HCT116 (cell line): Measurements from ENCODE around the gene MICALL2. TPM values are rescaled to one million over a fixed set of nuclear protein-coding genes. Genes with fewer than 3 reads are reported as not detected.

Experiments
- ATAC-seq: fragments of 200-7000 bp; cut with Tn5 transposase; 2 replicates; pipeline ENCODE4 v1.9.1; 2020; ENCODE audit warnings: mild to moderate bottlenecking, moderate library complexity
- BruUV-seq: library from RNA; stranded (reverse); fragments of 400-500 nt; replicated peaks from 2 replicates; lab custom pipeline; 2021; lab: Mats Ljungman, UMichigan
- CTCF ChIA-PET: fragments of 300-600 bp; sonication (Branson Sonifier 250); formaldehyde crosslinking; loops from one replicate; lab custom pipeline; 2021; ENCODE audit warnings: antibody characterized with exemption; lab: Charles Lee
- POLR2A ChIA-PET: fragments of 300-600, 350-600 bp; sonication (Branson Sonifier 250); formaldehyde crosslinking; loops from one replicate; lab custom pipeline; 2021; ENCODE audit warnings: antibody characterized with exemption; lab: Charles Lee
- RAD21 ChIA-PET, 2 experiments: fragments of 300-600 bp; sonication (Branson Sonifier 250); formaldehyde crosslinking; loops; one replicate each; lab custom pipeline; 2023; ENCODE audit warnings: low total read pairs in 2 of 2; ENCODE audit not compliant: uncharacterized antibody in 2 of 2, unreplicated experiment in 2 of 2, low non-redundant PET in 1 of 2; lab: Charles Lee
- DNase-seq: peaks from one replicate; pipeline ENCODE4 v3.0.0-alpha.2; 2010; ENCODE audit warnings: low read depth, low spot score
- H2AFZ ChIP-seq: fragments of 200-600 bp; shearing (Covaris generic), sonication (generic); 2 replicates; pipeline ENCODE4 v1.6.1; 2017; ENCODE audit warnings: low read depth, mixed run types, mixed read lengths, antibody characterized with exemption, low read length; ENCODE audit not compliant: poor library complexity, severe bottlenecking
- H3K27ac ChIP-seq: 2 replicates; pipeline ENCODE4 v1.5.1; 2012; ENCODE audit warnings: low read depth, low read length
- H3K27me3 ChIP-seq: fragments of 200-600 bp; sonication (generic); 2 replicates; pipeline ENCODE4 v1.6.1; 2016; ENCODE audit warnings: mixed run types, low read length, mixed read lengths; ENCODE audit not compliant: insufficient read depth
- H3K36me3 ChIP-seq, 2 experiments: fragments of 200-500 bp in 1 of 2; fragments of 200-600 bp in 1 of 2; sonication (Bioruptor generic) in 1 of 2; sonication (generic) in 1 of 2; 2 replicates each; pipeline versions ENCODE4 v1.5.1 to v1.6.1; 2014 to 2016; ENCODE audit warnings: low read length in 2 of 2, inconsistent platforms in 1 of 2, mixed read lengths in 1 of 2, mixed run types in 1 of 2; ENCODE audit not compliant: insufficient read depth in 2 of 2, control insufficient read depth in 1 of 2
- H3K4me1 ChIP-seq, 2 experiments: fragments of 200-600 bp in 1 of 2; sonication (generic) in 1 of 2; 2 replicates each; pipeline versions ENCODE4 v1.5.1 to v1.6.1; 2012 to 2017; ENCODE audit warnings: low read length in 2 of 2, inconsistent platforms in 1 of 2, mild to moderate bottlenecking in 1 of 2, mixed read lengths in 1 of 2, mixed run types in 1 of 2, moderate library complexity in 1 of 2; ENCODE audit not compliant: insufficient read depth in 2 of 2, control insufficient read depth in 1 of 2
- H3K4me2 ChIP-seq: fragments of 200-600 bp; sonication (generic); 2 replicates; pipeline ENCODE4 v1.6.1; 2017; ENCODE audit warnings: mixed run types, low read length, mixed read lengths
- H3K4me3 ChIP-seq, 2 experiments: fragments of 200-600 bp in 1 of 2; sonication (generic) in 1 of 2; replicated peaks in 1 of 2; 2 replicates each; pipeline ENCODE4 v1.5.1; 2011 to 2016; ENCODE audit warnings: low read length in 2 of 2, control low read depth in 1 of 2, low read depth in 1 of 2, mild to moderate bottlenecking in 1 of 2, mixed read lengths in 1 of 2, mixed run types in 1 of 2
- H3K79me2 ChIP-seq: fragments of 200-600 bp; sonication (generic); 2 replicates; pipeline ENCODE4 v1.6.1; 2017; ENCODE audit warnings: mild to moderate bottlenecking, mixed run types, low read length, moderate library complexity, mixed read lengths; ENCODE audit not compliant: insufficient read depth
- H3K9ac ChIP-seq: fragments of 200-600 bp; sonication (generic); 2 replicates; pipeline ENCODE4 v1.6.1; 2016; ENCODE audit warnings: low read length, mixed read lengths
- H3K9me2 ChIP-seq: fragments of 200-600 bp; sonication (generic), shearing (Covaris generic); 2 replicates; pipeline ENCODE4 v1.6.1; 2017; ENCODE audit warnings: mixed run types, mild to moderate bottlenecking, moderate library complexity; ENCODE audit not compliant: insufficient read depth
- H3K9me3 ChIP-seq, 2 experiments: fragments of 200-500 bp in 1 of 2; fragments of 200-600 bp in 1 of 2; sonication (Bioruptor generic) in 1 of 2; sonication (generic) in 1 of 2; 2 replicates each; pipeline ENCODE4 v1.6.1; 2014 to 2017; ENCODE audit warnings: low read length in 2 of 2, mixed read lengths in 2 of 2, inconsistent platforms in 1 of 2, low read depth in 1 of 2, mild to moderate bottlenecking in 1 of 2, mixed run types in 1 of 2, moderate library complexity in 1 of 2; ENCODE audit not compliant: control insufficient read depth in 1 of 2, insufficient read depth in 1 of 2
- H4K20me1 ChIP-seq: fragments of 200-600 bp; sonication (generic), shearing (Covaris generic); 2 replicates; pipeline ENCODE4 v1.6.1; 2017; ENCODE audit warnings: mixed run types, mild to moderate bottlenecking, moderate library complexity; ENCODE audit not compliant: insufficient read depth
- ATF3 ChIP-seq: IDR thresholded peaks from 2 replicates; pipeline ENCODE4 v1.6.1; 2012
- CBX3 ChIP-seq: IDR thresholded peaks from 2 replicates; pipeline ENCODE4 v1.6.1; 2012; ENCODE audit warnings: low read depth
- CEBPB ChIP-seq: IDR thresholded peaks from 2 replicates; pipeline ENCODE4 v1.6.1; 2012; ENCODE audit warnings: low read depth
- EZH2 ChIP-seq: fragments of 200-600 bp; sonication (generic); IDR thresholded peaks from 2 replicates; pipeline ENCODE4 v1.6.1; 2017; ENCODE audit warnings: antibody characterized with exemption, mixed run types
- EZH2phosphoT487 ChIP-seq: fragments of 200-600 bp; IDR thresholded peaks from 2 replicates; pipeline ENCODE4 v1.6.1; 2018; ENCODE audit warnings: antibody characterized with exemption, borderline replicate concordance
- JUND ChIP-seq: IDR thresholded peaks from 2 replicates; pipeline ENCODE4 v1.6.1; 2012
- POLR2A ChIP-seq: IDR thresholded peaks from 2 replicates; pipeline ENCODE4 v1.7.0; 2011; ENCODE audit warnings: borderline replicate concordance; ENCODE audit not compliant: insufficient read depth, insufficient read length; ENCODE audit errors: extremely low read depth
- RAD21 ChIP-seq: IDR thresholded peaks from 2 replicates; pipeline ENCODE4 v1.6.1; 2012; ENCODE audit warnings: low read depth, mild to moderate bottlenecking
- SP1 ChIP-seq: IDR thresholded peaks from 2 replicates; pipeline ENCODE4 v1.6.1; 2012; ENCODE audit warnings: low read depth
- SRF ChIP-seq: IDR thresholded peaks from 2 replicates; pipeline ENCODE4 v1.6.1; 2012; ENCODE audit warnings: low read depth
- TCF7L2 ChIP-seq: IDR thresholded peaks from 2 replicates; pipeline ENCODE4 v1.7.0; 2011; ENCODE audit warnings: borderline replicate concordance, inconsistent platforms; ENCODE audit not compliant: insufficient read depth, insufficient read length; ENCODE audit errors: extremely low read depth
- YY1 ChIP-seq: IDR thresholded peaks from 2 replicates; pipeline ENCODE4 v1.6.1; 2011; ENCODE audit warnings: low read length, low read depth, moderate library complexity, mild to moderate bottlenecking; ENCODE audit not compliant: insufficient replicate concordance; ENCODE audit errors: extremely low read depth
- ZBTB33 ChIP-seq: IDR thresholded peaks from 2 replicates; pipeline ENCODE4 v1.6.1; 2011; ENCODE audit warnings: mild to moderate bottlenecking, low read length, moderate library complexity; ENCODE audit not compliant: insufficient replicate concordance; ENCODE audit errors: extremely low read depth
- ZFX ChIP-seq: fragments of 450-650 bp; IDR thresholded peaks from 2 replicates; pipeline ENCODE4 v1.6.1; 2017
- ZNF274 ChIP-seq: fragments of 200-500 bp; sonication (Bioruptor generic); IDR thresholded peaks from 2 replicates; pipeline ENCODE4 v1.6.1; 2014; ENCODE audit warnings: mild to moderate bottlenecking, low read depth, low read length, inconsistent platforms
- intact Hi-C: fragments of 100-400 bp; cut with micrococcal nuclease; formaldehyde crosslinking; loops from 2 replicates; pipeline ENCODE4 v1.10.0; 2022
- total RNA-seq: library from RNA; stranded (reverse); gene quantifications from one replicate; pipeline ENCODE4 v1.2.1, GENCODE V29; 2021; ENCODE audit not compliant: unreplicated experiment

MICALL2 gene
- total RNA-seq, 1 experiment from 2014 or later, result 60.7 TPM

GRCh38 chr7:1503390-1503789 lies 44.1 kb upstream of the MICALL2 start:
- Histone ChIP-seq H3K79me2 (peaks cover 38% of the 10 kb centered on the region), H3K27ac (peak overlapping the region; percentile 79), H3K36me3 (peaks cover 22% of the 10 kb centered on the region in 2 experiments; a peak in 3 of 4 replicates), H3K27me3 (no peaks in the 10 kb centered on the region), H3K9me2 (no peaks in the 10 kb centered on the region), H3K4me1 (peaks cover 37 to 43% of the 10 kb centered on the region in 2 experiments), H2AFZ (no peak overlapping the region), H4K20me1 (no peaks in the 10 kb centered on the region), H3K9me3 (no peaks in the 10 kb centered on the region), H3K4me3 (peak overlapping the region; percentile 65 to 97), H3K4me2 (peak overlapping the region; percentile 90), H3K9ac (peak overlapping the region; percentile 80)
- CTCF ChIA-PET, result no interaction called here
- DNase-seq, result no peak
- RAD21 ChIA-PET, result no interaction called here
- TSS peak; percentile 57 for BruUV-seq
- TF ChIP-seq ZFX (no peak), YY1 (no peak), TCF7L2 (no peak), CEBPB (no peak), EZH2 (no peak), RAD21 (no peak), ZNF274 (no peak)
- POLR2A ChIA-PET, result no interaction called here
- no peak for ATAC-seq
- intact Hi-C loops, result no loop called here

GRCh38 chr7:1502845-1503244 lies 43.6 kb upstream of the MICALL2 start:
- Histone ChIP-seq H3K36me3 (peaks cover 22 to 26% of the 10 kb centered on the region in 2 experiments; a peak in 3 of 4 replicates), H3K4me3 (peak overlapping the region; percentile 65 to 97), H3K9ac (peak overlapping the region; percentile 80), H3K27ac (peak overlapping the region; percentile 79; the same call in 1 of the 2 replicates), H3K27me3 (no peaks in the 10 kb centered on the region), H3K9me2 (no peaks in the 10 kb centered on the region), H3K79me2 (peaks cover 38% of the 10 kb centered on the region), H3K4me2 (peak overlapping the region; percentile 90), H3K4me1 (peaks cover 31 to 39% of the 10 kb centered on the region in 2 experiments), H3K9me3 (no peaks in the 10 kb centered on the region), H2AFZ (no peak overlapping the region), H4K20me1 (no peaks in the 10 kb centered on the region)
- RAD21 ChIA-PET, result no interaction called here
- no TSS peak for BruUV-seq
- no peak for DNase-seq
- intact Hi-C loops, result no loop called here
- TF ChIP-seq POLR2A (no peak), ATF3 (no peak), ZBTB33 (no peak), YY1 (no peak), EZH2phosphoT487 (no peak), SRF (no peak), CEBPB (no peak), CBX3 (no peak), JUND (no peak), SP1 (no peak)
- POLR2A ChIA-PET, result no interaction called here
- CTCF ChIA-PET, result no interaction called here
- ATAC-seq, result no peak
